K562 (cell line): ENCODE data around the gene PRCD. TPM values are rescaled to one million over a fixed set of nuclear protein-coding genes. Genes with fewer than 3 reads are reported as not detected.
A peak's percentile ranks its signal among the peaks of the same experiment; 100 is the strongest.

Source experiments
- ATAC-seq: fragments of 200-7000 bp; cut with Tn5 transposase; 3 replicates; pipeline ENCODE4 v1.9.1; 2020; ENCODE audit warnings: moderate library complexity
- BruUV-seq: library from RNA; stranded (reverse); fragments of 400-500 nt; replicated peaks from 2 replicates; lab custom pipeline; 2021; lab: Mats Ljungman, UMichigan
- CTCF ChIA-PET: fragments of 300-600 bp; formaldehyde crosslinking; extraction: SDS; loops from one replicate; lab custom pipeline; 2021; ENCODE audit warnings: low intra/inter-chr PET ratio; lab: Yijun Ruan, JAX
- POLR2A ChIA-PET: fragments of 300-600, 350-650 bp; sonication (Branson Sonifier 250); formaldehyde crosslinking; extraction: SDS; loops from one replicate; lab custom pipeline; 2021; ENCODE audit warnings: antibody characterized with exemption, inconsistent platforms; lab: Yijun Ruan, JAX
- DNase-seq, 4 experiments: peaks; one replicate each; pipeline versions ENCODE4 v3.0.0 to v3.0.0-alpha.2; 2011 to 2018; ENCODE audit warnings: low spot score in 3 of 4, mixed read lengths in 3 of 4; ENCODE audit errors: extremely low read depth in 1 of 4
- FAIRE-seq: peaks from 2 replicates; lab custom pipeline; 2011; peaks lifted over from hg19 to GRCh38; lab: Jason Lieb, UNC
- H2AFZ ChIP-seq: 2 replicates; pipeline ENCODE4 v1.6.0; 2011; ENCODE audit warnings: low read depth, low read length, control low read depth, inconsistent platforms
- H3K27ac ChIP-seq: fragments of 200-600 bp; 3 replicates; pipeline ENCODE4 v1.8.0; 2011; ENCODE audit warnings: low read depth, mild to moderate bottlenecking, control low read depth, inconsistent platforms, low read length, moderate library complexity, mixed read lengths; ENCODE audit errors: extremely low read depth
- H3K27me3 ChIP-seq, 2 experiments: fragments of 300-600 bp in 1 of 2; 2 replicates in 1 of 2; 3 replicates in 1 of 2; pipeline versions ENCODE4 v1.6.0 to v1.8.0; 2011; ENCODE audit warnings: inconsistent platforms in 2 of 2, low read length in 2 of 2, mild to moderate bottlenecking in 1 of 2, mixed read lengths in 1 of 2, moderate library complexity in 1 of 2; ENCODE audit not compliant: control insufficient read depth in 2 of 2, insufficient read depth in 2 of 2
- H3K36me3 ChIP-seq: fragments of 300-600 bp; 3 replicates; pipeline ENCODE4 v1.8.0; 2011; ENCODE audit warnings: mild to moderate bottlenecking, low read length, inconsistent platforms; ENCODE audit not compliant: control insufficient read depth, insufficient read depth
- H3K4me1 ChIP-seq, 2 experiments: fragments of 200-600 bp in 1 of 2; replicated peaks in 1 of 2; 2 replicates in 1 of 2; 3 replicates in 1 of 2; pipeline versions ENCODE4 v1.5.1 to v1.8.0; 2011; ENCODE audit warnings: inconsistent platforms in 2 of 2, low read length in 2 of 2, mild to moderate bottlenecking in 1 of 2, mixed read lengths in 1 of 2, moderate library complexity in 1 of 2; ENCODE audit not compliant: control insufficient read depth in 2 of 2, insufficient read depth in 2 of 2
- H3K4me2 ChIP-seq: 2 replicates; pipeline ENCODE4 v1.6.1; 2011; ENCODE audit warnings: low read length, control low read depth, inconsistent platforms, mixed read lengths; ENCODE audit not compliant: insufficient read depth
- H3K4me3 ChIP-seq: fragments of 200-600 bp; sonication (generic), shearing (Covaris generic); 2 replicates; pipeline ENCODE4 v1.5.1; 2016; ENCODE audit warnings: control low read depth, inconsistent platforms
- H3K79me2 ChIP-seq: fragments of 200-600 bp; 3 replicates; pipeline ENCODE4 v1.8.0; 2011; ENCODE audit warnings: low read length, inconsistent platforms; ENCODE audit not compliant: control insufficient read depth, insufficient read depth
- H3K9ac ChIP-seq, 2 experiments: 2 replicates each; pipeline versions ENCODE4 v1.6.0 to v1.6.1; 2011; ENCODE audit warnings: low read depth in 2 of 2, low read length in 2 of 2, control low read depth in 1 of 2, inconsistent platforms in 1 of 2, mild to moderate bottlenecking in 1 of 2, mixed read lengths in 1 of 2; ENCODE audit not compliant: insufficient read depth in 1 of 2
- H3K9me1 ChIP-seq: one replicate; pipeline ENCODE4 v1.6.0; 2011; ENCODE audit warnings: inconsistent platforms, mild to moderate bottlenecking, low read length, moderate library complexity; ENCODE audit not compliant: control insufficient read depth, insufficient read depth
- H3K9me3 ChIP-seq: replicated peaks from 2 replicates; pipeline ENCODE4 v1.5.1; 2011; ENCODE audit warnings: low read depth, low read length, inconsistent platforms; ENCODE audit not compliant: control insufficient read depth, insufficient read depth
- H4K20me1 ChIP-seq: replicated peaks from 2 replicates; pipeline ENCODE4 v1.6.1; 2011; ENCODE audit warnings: low read length, inconsistent platforms, mixed read lengths; ENCODE audit not compliant: control insufficient read depth, insufficient read depth
- E2F6 ChIP-seq, 2 experiments: IDR thresholded peaks; 2 replicates each; pipeline ENCODE4 v1.6.1; 2011; ENCODE audit warnings: borderline replicate concordance in 1 of 2, control low read depth in 1 of 2, low read depth in 1 of 2, low read length in 1 of 2, mild to moderate bottlenecking in 1 of 2, mixed read lengths in 1 of 2, moderate library complexity in 1 of 2; ENCODE audit not compliant: insufficient read depth in 1 of 2, insufficient read length in 1 of 2, poor library complexity in 1 of 2, severe bottlenecking in 1 of 2; ENCODE audit errors: extremely low read depth in 1 of 2
- MAX ChIP-seq: sonication (generic); formaldehyde crosslinking; IDR thresholded peaks from 2 replicates; pipeline ENCODE4 v1.9.0; 2022; ENCODE audit warnings: mild to moderate bottlenecking, missing genetic modification reagents
- NFRKB ChIP-seq: fragments of 450-650 bp; IDR thresholded peaks from 2 replicates; pipeline ENCODE4 v1.6.1; 2016; ENCODE audit warnings: low read depth
- WGBS: fragments of 100-300 bp; shearing (Covaris generic); methylation state at CpG from one replicate; pipeline ENCODE4 v1.1.6; 2016; ENCODE audit warnings: low coverage, mixed read lengths; ENCODE audit not compliant: insufficient coverage; ENCODE audit errors: missing lambda C conversion rate; 5-methylcytosine and 5-hydroxymethylcytosine counted together
- in situ Hi-C: fragments of 300-500 bp; cut with MboI; formaldehyde crosslinking; loops from 4 replicates; pipeline ENCODE4 v1.15.0; 2018; ENCODE audit warnings: inconsistent platforms, mixed read lengths
- intact Hi-C: fragments of 100-400 bp; cut with micrococcal nuclease; formaldehyde crosslinking; loops from 2 replicates; pipeline ENCODE4 v1.14.2; 2022
- polyA plus RNA-seq, 8 experiments: library from polyadenylated mRNA; depleted of rRNA in 4 of 8; stranded (reverse) in 5 of 8; unstranded in 3 of 8; fragments of >200 nt; fragmentation: Nextera tagmentation in 2 of 8; fragmentation: Illumina TruSeq in 1 of 8; extraction: Ambion mirVana in 2 of 8; extraction: Trizol in 1 of 8; gene quantifications; 2 replicates each; pipeline versions ENCODE4 v1.2.1 to v1.2.3, GENCODE V29; 2011 to 2014; ENCODE audit warnings: inconsistent platforms in 1 of 8, missing spikeins in 1 of 8
- total RNA-seq, 7 experiments: library from RNA; depleted of rRNA in 6 of 7; stranded (reverse); fragments of >200 nt in 6 of 7; fragmentation: Illumina TruSeq in 2 of 7; extraction: Trizol in 2 of 7; gene quantifications; 2 replicates each; pipeline versions ENCODE4 v1.2.1 to v1.2.3, GENCODE V29; 2011 to 2021; ENCODE audit warnings: low replicate concordance in 1 of 7
- TF ChIP-seq, protein P1 (sequence below): fragments of 450-650 bp; formaldehyde crosslinking; IDR thresholded peaks from 2 replicates; pipeline ENCODE4 v1.4.0; 2020; ENCODE audit warnings: mild to moderate bottlenecking, mixed read lengths

Gene PRCD
- total and polyA plus RNA-seq, 9 of the 15 experiments (the other 6 are each of a cell fraction or from before 2014, with no cell fraction given): 0.20 to 0.25 (median 0.21) TPM; not detected in 6

GRCh38 chr17:76556765-76557367 is 17.0 kb downstream of the PRCD start (continued):
- TF ChIP-seq E2F6 (IDR thresholded peaks at IDR 0.05; ENCODE audit: borderline replicate concordance in 1 of 2, extremely low read depth in 1 of 2, insufficient read depth in 1 of 2, insufficient read length in 1 of 2, low read depth in 1 of 2, low read length in 1 of 2, poor library complexity in 1 of 2, severe bottlenecking in 1 of 2): peak in 1 of 2 experiments; percentile 8
- TF ChIP-seq, all 486 proteins: peak for 28

GRCh38 chr17:76557368-76558197 is 17.7 kb downstream of the PRCD start:
- POLR2A ChIA-PET: interaction anchor here (0.6 to 5.8 kb wide), 54 partner anchors 8 to 620 kb away, joined by 3 to 48 read pairs (median 4); partner anchors contain the start of genes PRCD, PRPSAP1 and SRSF2
- BruUV-seq: TSS peak; percentile 80
- Histone ChIP-seq H4K20me1 (peaks cover 21% of the 10 kb centered on the region), H3K9me1 (no peaks in the 10 kb centered on the region), H3K4me2 (peak overlapping the region; percentile 95), H3K27ac (peak overlapping the region; percentile 94), H3K36me3 (peaks cover 43% of the 10 kb centered on the region), H2AFZ (peak overlapping the region; percentile 99), H3K27me3 (no peaks in the 10 kb centered on the region), H3K4me3 (peak overlapping the region; percentile 57), H3K9ac (peak overlapping the region; percentile 95 to 98), H3K4me1 (peaks cover 22 to 31% of the 10 kb centered on the region in 2 experiments), H3K9me3 (no peaks in the 10 kb centered on the region), H3K79me2 (peaks cover 61% of the 10 kb centered on the region)
- FAIRE-seq (peak; percentile 88), DNase-seq (peak; percentile 85 to 98 (median 89)), ATAC-seq (peak; percentile 92)
- in situ Hi-C loops: no loop called here
- under 1% methylated on average over 55 of the region's 55 CpGs for WGBS
- intact Hi-C loops: loop anchor here (1.0 to 5.0 kb wide), 3 partner anchors 45 to 123 kb away; no protein-coding TSS in a partner anchor
- CTCF ChIA-PET: interaction anchor here (0.7 to 2.4 kb wide), 5 partner anchors 66 to 264 kb away, joined by 4 to 10 read pairs (median 5); no protein-coding TSS in a partner anchor
- TF ChIP-seq, protein P1, sequence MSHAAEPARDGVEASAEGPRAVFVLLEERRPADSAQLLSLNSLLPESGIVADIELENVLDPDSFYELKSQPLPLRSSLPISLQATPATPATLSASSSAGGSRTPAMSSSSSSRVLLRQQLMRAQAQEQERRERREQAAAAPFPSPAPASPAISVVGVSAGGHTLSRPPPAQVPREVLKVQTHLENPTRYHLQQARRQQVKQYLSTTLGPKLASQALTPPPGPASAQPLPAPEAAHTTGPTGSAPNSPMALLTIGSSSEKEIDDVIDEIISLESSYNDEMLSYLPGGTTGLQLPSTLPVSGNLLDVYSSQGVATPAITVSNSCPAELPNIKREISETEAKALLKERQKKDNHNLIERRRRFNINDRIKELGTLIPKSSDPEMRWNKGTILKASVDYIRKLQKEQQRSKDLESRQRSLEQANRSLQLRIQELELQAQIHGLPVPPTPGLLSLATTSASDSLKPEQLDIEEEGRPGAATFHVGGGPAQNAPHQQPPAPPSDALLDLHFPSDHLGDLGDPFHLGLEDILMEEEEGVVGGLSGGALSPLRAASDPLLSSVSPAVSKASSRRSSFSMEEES (CRISPR knock-in tag): no peak
- TF ChIP-seq MAX (CRISPR knock-in tag) (peak; percentile 96), NFRKB (peak; percentile 92)
